AG08396 (cell line): ENCODE measurements around the gene FAM53B.
A peak's percentile ranks its signal among the peaks of the same experiment; 100 is the strongest.

Experiments used
- DNase-seq: peaks from one replicate; pipeline ENCODE4 v3.0.0; 2012; ENCODE audit warnings: low spot score, mixed read lengths

The FAM53B gene

GRCh38 chr10:124646483-124647352 lies 97.5 kb downstream of the FAM53B start:
- peak; percentile 80 for DNase-seq

GRCh38 chr10:124645467-124646095 lies 98.6 kb downstream of the FAM53B start:
- DNase-seq: no peak

- DNase-seq: no peak
These were observed 99.3 kb downstream of the FAM53B start for GRCh38 chr10:124644771-124645415.

- DNase-seq: no peak
These were observed 99.9 kb downstream of the FAM53B start for GRCh38 chr10:124644236-124644635.

GRCh38 chr10:124643330-124644009 lies 100.7 kb downstream of the FAM53B start:
- no peak for DNase-seq

- no peak for DNase-seq
These were observed 102.0 kb downstream of the FAM53B start for GRCh38 chr10:124642088-124642710.

- DNase-seq: peak; percentile 74
These were observed 102.7 kb downstream of the FAM53B start for GRCh38 chr10:124641282-124642087.

- no peak for DNase-seq
These were observed 103.5 kb downstream of the FAM53B start for GRCh38 chr10:124640538-124641231.

GRCh38 chr10:124640056-124640455 lies 104.1 kb downstream of the FAM53B start:
- no peak for DNase-seq

- DNase-seq: no peak
These were observed 104.5 kb downstream of the FAM53B start for GRCh38 chr10:124639646-124640045.

GRCh38 chr10:124639206-124639605 lies 105.0 kb downstream of the FAM53B start:
- DNase-seq: no peak

GRCh38 chr10:124637746-124638145 lies 106.4 kb downstream of the FAM53B start:
- no peak for DNase-seq

GRCh38 chr10:124637091-124637700 lies 107.0 kb downstream of the FAM53B start:
- no peak for DNase-seq

- DNase-seq: no peak
These were observed 107.7 kb downstream of the FAM53B start for GRCh38 chr10:124636271-124636995.

- no peak for DNase-seq
These were observed 111.6 kb downstream of the FAM53B start for GRCh38 chr10:124632566-124632965.

- no peak for DNase-seq
These were observed 112.1 kb downstream of the FAM53B start for GRCh38 chr10:124632064-124632531.

GRCh38 chr10:124630551-124630950 lies 113.6 kb downstream of the FAM53B start:
- DNase-seq: no peak

GRCh38 chr10:124629842-124630241 lies 114.3 kb downstream of the FAM53B start:
- no peak for DNase-seq

- DNase-seq: no peak
These were observed 114.8 kb downstream of the FAM53B start for GRCh38 chr10:124629415-124629814.
